ENCODE results near the gene KANSL1. TPM values are rescaled to one million over a fixed set of nuclear protein-coding genes. Genes with fewer than 3 reads are reported as not detected.
"Not testable (repeated sequence)": the region's sequence is repeated elsewhere in the genome, so short reads cannot be mapped to it uniquely, and the experiment has no call there.

The KANSL1 gene
- total and polyA plus RNA-seq, 9 donors: 30.4 to 107 (median 77.7) TPM

GRCh38 chr17:46181940-46182339 lies 11.3 kb downstream of the KANSL1 start:
- 64 to 70% (median 67%) methylated on average over 5 of the region's 5 CpGs for WGBS, 3 donors
- no peak overlapping the region for H3K4me3 ChIP-seq
- intact Hi-C loops (cut with DNase I): no loop called here
- no peak overlapping the region for H3K27ac ChIP-seq
- peaks cover 27% of the 10 kb centered on the region for H3K4me1 ChIP-seq (ENCODE audit: insufficient read depth)
- no peak for TF ChIP-seq EP300 (IDR thresholded peaks at IDR 0.05)
- no peak for TF ChIP-seq CTCF (IDR thresholded peaks at IDR 0.05)
- no peak for TF ChIP-seq POLR2A (IDR thresholded peaks at IDR 0.05)
- no peaks in the 10 kb centered on the region for H3K36me3 ChIP-seq
- no peaks in the 10 kb centered on the region for H3K9me3 ChIP-seq
- no peak for DNase-seq
- H3K27me3 ChIP-seq: no peaks in the 10 kb centered on the region

GRCh38 chr17:46181316-46181715 lies 11.9 kb downstream of the KANSL1 start:
- intact Hi-C loops (cut with DNase I); H3K27ac ChIP-seq; H3K4me3 ChIP-seq; H3K9me3 ChIP-seq; DNase-seq; H3K36me3 ChIP-seq; H3K27me3 ChIP-seq: not testable (repeated sequence)
- peaks cover 27% of the 10 kb centered on the region for H3K4me1 ChIP-seq (ENCODE audit: insufficient read depth)
- 91 to 92% (median 92%) methylated on average over 14 of the region's 14 CpGs for WGBS, 3 donors

- TF ChIP-seq EP300 (IDR thresholded peaks at IDR 0.05): no peak
- no peak for TF ChIP-seq POLR2A (IDR thresholded peaks at IDR 0.05)
- no peak for TF ChIP-seq CTCF (IDR thresholded peaks at IDR 0.05)
- Histone ChIP-seq H3K27me3 (no peaks in the 10 kb centered on the region), H3K9me3 (no peaks in the 10 kb centered on the region), H3K4me1 (ENCODE audit: insufficient read depth) (peaks cover 27% of the 10 kb centered on the region), H3K4me3 (no peak overlapping the region), H3K27ac (no peak overlapping the region), H3K36me3 (no peaks in the 10 kb centered on the region)
- 70 to 73% (median 73%) methylated on average over 2 of the region's 2 CpGs for WGBS, 3 donors
- DNase-seq: no peak
- intact Hi-C loops (cut with DNase I): no loop called here
These were observed 12.3 kb downstream of the KANSL1 start for GRCh38 chr17:46180892-46181274.

- H3K27ac ChIP-seq; intact Hi-C loops (cut with DNase I); DNase-seq; H3K27me3 ChIP-seq; H3K36me3 ChIP-seq; H3K4me3 ChIP-seq; H3K9me3 ChIP-seq: not testable (repeated sequence)
- peaks cover 26% of the 10 kb centered on the region for H3K4me1 ChIP-seq (ENCODE audit: insufficient read depth)
- 90 to 92% (median 92%) methylated on average over 16 of the region's 16 CpGs for WGBS, 3 donors
These were observed 12.9 kb downstream of the KANSL1 start for GRCh38 chr17:46180185-46180891.

GRCh38 chr17:46179375-46179999 lies 13.7 kb downstream of the KANSL1 start:
- WGBS, 3 donors: 92 to 95% (median 94%) methylated on average over 11 of the region's 11 CpGs
- intact Hi-C loops (cut with DNase I): no loop called here
- Histone ChIP-seq H3K4me1 (ENCODE audit: insufficient read depth) (peaks cover 28% of the 10 kb centered on the region), H3K27me3 (no peaks in the 10 kb centered on the region), H3K36me3 (no peaks in the 10 kb centered on the region), H3K9me3 (no peaks in the 10 kb centered on the region), H3K27ac (no peak overlapping the region), H3K4me3 (no peak overlapping the region)
- no peak for TF ChIP-seq POLR2A (IDR thresholded peaks at IDR 0.05)
- TF ChIP-seq EP300 (IDR thresholded peaks at IDR 0.05): no peak
- TF ChIP-seq CTCF (IDR thresholded peaks at IDR 0.05): no peak
- no peak for DNase-seq
